Suprapubic skin (tissue), 3 donors: ENCODE results near the gene PTPRD.

Experiments used
- POLR2A ChIP-seq, 2 donors: fragments of 450-650 bp; IDR thresholded peaks; one replicate each; pipeline ENCODE4 v1.6.1; 2017; ENCODE audit warnings: antibody characterized with exemption in 2 of 2, mild to moderate bottlenecking in 2 of 2, moderate library complexity in 2 of 2
- TF ChIP-seq, protein P1 (sequence below), 2 donors: fragments of 200-600 bp in 1 of 2; fragments of 450-650 bp in 1 of 2; sonication (generic) in 1 of 2; IDR thresholded peaks; one replicate each; pipeline ENCODE4 v1.5.1; 2016 to 2019; ENCODE audit warnings: antibody characterized with exemption in 2 of 2, mild to moderate bottlenecking in 1 of 2, moderate library complexity in 1 of 2

DNA sequence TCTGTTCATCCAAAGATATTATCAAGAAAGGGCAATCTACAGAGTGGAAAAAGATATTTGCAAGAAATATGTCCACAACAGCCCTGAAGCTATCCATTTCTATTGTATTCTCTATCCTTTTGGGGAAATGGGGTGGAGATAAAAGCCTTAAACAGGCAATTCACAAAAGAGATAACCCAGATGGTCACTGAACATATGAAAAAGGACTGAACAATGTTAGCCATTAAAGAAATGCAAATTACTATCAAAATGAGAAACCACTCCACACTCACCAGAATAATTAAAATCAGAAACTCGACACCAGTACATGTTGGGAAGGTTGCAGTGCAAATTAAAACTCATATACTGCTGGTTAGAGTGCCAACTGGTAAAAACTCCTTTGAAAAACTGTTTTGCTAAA is 1858.1 kb downstream of the PTPRD start:
- no peak for TF ChIP-seq POLR2A (IDR thresholded peaks at IDR 0.05)
- TF ChIP-seq, protein P1, sequence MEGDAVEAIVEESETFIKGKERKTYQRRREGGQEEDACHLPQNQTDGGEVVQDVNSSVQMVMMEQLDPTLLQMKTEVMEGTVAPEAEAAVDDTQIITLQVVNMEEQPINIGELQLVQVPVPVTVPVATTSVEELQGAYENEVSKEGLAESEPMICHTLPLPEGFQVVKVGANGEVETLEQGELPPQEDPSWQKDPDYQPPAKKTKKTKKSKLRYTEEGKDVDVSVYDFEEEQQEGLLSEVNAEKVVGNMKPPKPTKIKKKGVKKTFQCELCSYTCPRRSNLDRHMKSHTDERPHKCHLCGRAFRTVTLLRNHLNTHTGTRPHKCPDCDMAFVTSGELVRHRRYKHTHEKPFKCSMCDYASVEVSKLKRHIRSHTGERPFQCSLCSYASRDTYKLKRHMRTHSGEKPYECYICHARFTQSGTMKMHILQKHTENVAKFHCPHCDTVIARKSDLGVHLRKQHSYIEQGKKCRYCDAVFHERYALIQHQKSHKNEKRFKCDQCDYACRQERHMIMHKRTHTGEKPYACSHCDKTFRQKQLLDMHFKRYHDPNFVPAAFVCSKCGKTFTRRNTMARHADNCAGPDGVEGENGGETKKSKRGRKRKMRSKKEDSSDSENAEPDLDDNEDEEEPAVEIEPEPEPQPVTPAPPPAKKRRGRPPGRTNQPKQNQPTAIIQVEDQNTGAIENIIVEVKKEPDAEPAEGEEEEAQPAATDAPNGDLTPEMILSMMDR (IDR thresholded peaks at IDR 0.05) = no peak
